HG03095 (cell line): Measurements from ENCODE around the gene NRAS.

Experiments used
- ATAC-seq: cut with Tn5 transposase; IDR thresholded peaks from one replicate; pipeline ENCODE4 v1.9.1; 2021; ENCODE audit warnings: moderate library complexity; ENCODE audit not compliant: unreplicated experiment

The NRAS gene

GRCh38 chr1:114685851-114686250 is 30.7 kb downstream of the NRAS start:
- ATAC-seq, result no peak

GRCh38 chr1:114677691-114678090 is 38.9 kb downstream of the NRAS start:
- no peak for ATAC-seq

- ATAC-seq, result no peak
These were observed 40.5 kb downstream of the NRAS start for GRCh38 chr1:114676115-114676514.

GRCh38 chr1:114671939-114672275 is 44.7 kb downstream of the NRAS start:
- no peak for ATAC-seq

- no peak for ATAC-seq
These were observed 45.3 kb downstream of the NRAS start for GRCh38 chr1:114671011-114671938.

- peak; percentile 100 for ATAC-seq
These were observed 46.2 kb downstream of the NRAS start for GRCh38 chr1:114670083-114671010.

- peak; percentile 44 for ATAC-seq
These were observed 46.9 kb downstream of the NRAS start, which contains the start of gene DENND2C for GRCh38 chr1:114669562-114670082. DENND2C (minus strand) TSS chr1:114670049; CDS start chr1:114625984, 44,065 bp downstream.

GRCh38 chr1:114668784-114669561 is 47.6 kb downstream of the NRAS start:
- ATAC-seq, result no peak

GRCh38 chr1:114668373-114668772 is 48.2 kb downstream of the NRAS start:
- ATAC-seq, result no peak

- no peak for ATAC-seq
These were observed 49.6 kb downstream of the NRAS start for GRCh38 chr1:114666954-114667353.

GRCh38 chr1:114660238-114660637 is 56.3 kb downstream of the NRAS start:
- no peak for ATAC-seq
